ENCODE measurements around the gene ELAVL3.
A peak's percentile ranks its signal among the peaks of the same experiment; 100 is the strongest.

ELAVL3 gene

DNA sequence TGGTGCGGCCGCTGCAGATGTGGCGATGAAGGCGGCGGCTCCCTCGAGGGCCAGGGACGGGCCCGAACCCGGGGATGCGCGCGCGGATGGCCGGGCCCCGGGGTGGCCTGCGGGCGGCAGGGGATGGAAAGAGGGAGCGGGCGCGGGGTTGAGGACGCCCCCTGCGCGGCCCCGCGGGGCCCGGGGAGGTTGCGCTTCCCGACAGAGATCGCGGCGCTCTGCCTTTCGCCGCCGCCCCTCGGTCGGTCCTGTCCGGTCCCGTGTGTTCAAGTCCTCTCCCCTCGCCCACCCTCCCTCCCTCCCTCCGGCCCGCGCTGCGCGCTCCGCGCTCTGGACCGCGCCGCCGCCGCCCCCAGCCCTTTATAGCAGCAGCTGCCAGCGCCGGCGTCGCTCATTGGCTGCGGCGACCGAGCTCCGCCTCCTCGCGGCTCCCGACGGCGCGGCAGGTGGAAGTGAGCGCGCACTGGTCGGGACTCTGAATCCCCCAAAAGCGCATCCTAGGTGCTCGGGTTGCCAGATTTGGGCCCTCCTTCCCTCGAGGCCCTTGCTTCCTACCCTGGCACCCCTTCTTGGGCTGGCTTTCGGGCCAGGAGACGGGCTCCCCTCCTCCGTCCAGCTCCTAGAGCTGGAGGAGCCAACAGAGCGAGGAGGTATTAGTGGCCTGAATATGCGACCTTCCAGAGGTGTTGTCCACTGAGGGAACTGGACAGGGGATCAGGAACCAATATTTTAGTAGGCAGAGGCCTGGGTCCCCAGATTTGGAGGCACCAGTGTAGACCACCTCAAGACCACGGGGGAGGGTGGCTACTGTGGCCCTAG, at the start of gene ELAVL3:
TSS of gene ELAVL3 (minus strand) at position 332 of the 819 bp plus-strand sequence. CDS start 438 bp downstream, outside the sequence.
- peak in 13 of 14 donors; percentile 12 to 77 (median 57) for DNase-seq

- peak; percentile 6 to 96 (median 78) for DNase-seq
Measured at GRCh38 chr19:11530432-11530831, 49.6 kb upstream of the ELAVL3 start.

- DNase-seq, result peak; percentile 75 to 97 (median 90)
Measured at GRCh38 chr19:11528551-11529341, 47.9 kb upstream of the ELAVL3 start, which contains the start of gene ECSIT. ECSIT (minus strand) TSS chr19:11529134; CDS start chr19:11519170, 9,964 bp downstream.

DNA sequence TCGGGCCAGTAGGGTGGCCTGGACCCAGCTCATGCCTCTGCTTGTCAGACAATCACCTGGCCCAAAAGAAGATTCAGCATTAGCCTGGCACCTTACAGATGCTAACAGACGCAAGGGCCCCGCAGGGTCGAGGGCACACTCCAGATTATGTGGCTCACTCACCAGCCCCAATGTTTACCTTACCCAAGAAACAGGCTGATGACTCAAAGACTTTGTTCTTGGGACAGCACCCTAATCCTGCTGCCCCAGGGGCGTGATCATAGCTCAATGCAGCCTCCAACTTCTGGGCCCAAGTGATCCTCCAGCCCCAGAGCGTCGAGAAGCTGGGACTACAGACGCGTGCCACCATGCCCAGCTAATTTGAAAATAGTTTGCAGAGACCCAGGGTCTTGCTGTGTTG, 38.3 kb upstream of the ELAVL3 start:
- DNase-seq, result no peak

DNA sequence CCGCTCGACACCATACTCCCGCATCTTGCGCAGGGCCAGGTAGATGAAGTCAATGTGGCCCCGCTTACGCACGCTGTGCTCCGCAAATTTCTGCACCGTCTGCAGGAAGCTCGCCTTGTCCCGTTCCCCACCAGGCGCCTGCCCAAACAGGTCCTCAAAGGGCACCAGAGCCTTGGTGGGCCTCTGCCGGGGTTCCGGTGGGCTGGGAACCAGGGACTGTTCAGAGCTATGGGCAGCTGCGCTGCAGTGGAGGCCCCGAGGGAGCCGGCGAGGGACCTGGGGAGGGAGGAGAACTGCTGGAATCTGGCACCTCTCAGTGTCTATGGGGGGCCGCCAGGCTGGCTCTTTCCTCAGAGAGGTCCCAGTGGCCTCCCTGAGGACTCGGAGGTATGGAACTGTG, 33.1 kb upstream of the ELAVL3 start:
- no peak for DNase-seq

GRCh38 chr19:11510444-11510843, 29.6 kb upstream of the ELAVL3 start:
- no peak for DNase-seq

DNA sequence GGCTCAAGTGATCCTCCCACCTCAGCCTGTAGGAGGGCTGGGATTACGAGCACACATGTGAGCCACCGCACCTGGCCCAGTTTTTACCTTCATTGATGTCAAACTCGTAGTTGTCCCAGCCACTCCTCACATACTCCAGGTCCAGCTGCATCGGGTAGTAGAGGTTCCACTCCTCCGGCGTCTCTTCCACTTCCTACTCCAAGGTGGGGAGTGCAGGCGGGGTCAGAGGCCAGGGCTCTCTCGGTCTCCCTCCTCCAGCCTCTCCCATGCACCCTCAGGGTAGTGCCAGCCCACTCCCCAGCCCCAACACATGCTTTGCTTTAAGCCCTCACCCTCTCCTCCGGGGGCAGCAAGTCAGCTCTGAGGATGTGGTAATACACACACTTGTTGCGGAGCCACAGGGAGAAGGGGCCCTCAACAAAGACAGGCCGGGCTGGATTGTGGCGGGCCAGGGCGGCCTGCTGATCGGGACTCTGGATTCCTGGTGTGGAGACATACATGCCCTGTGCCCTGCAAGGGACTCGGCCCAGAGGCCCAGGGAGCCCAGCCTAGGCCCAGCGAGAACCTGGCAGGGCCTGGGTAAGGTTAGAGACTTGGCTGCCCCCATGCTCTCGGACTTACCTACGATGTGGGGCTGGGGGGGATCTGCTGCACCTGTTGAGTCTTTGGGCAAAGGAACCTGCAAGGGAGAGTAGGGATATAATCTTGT, 26.7 kb upstream of the ELAVL3 start:
- DNase-seq, result no peak

GRCh38 chr19:11506967-11507366, 26.1 kb upstream of the ELAVL3 start:
- no peak for DNase-seq

GRCh38 chr19:11506101-11506555, 25.3 kb upstream of the ELAVL3 start:
- no peak for DNase-seq

- peak; percentile 71 to 95 (median 88) for DNase-seq
Measured at GRCh38 chr19:11505504-11506100, 24.8 kb upstream of the ELAVL3 start, which contains the start of gene ZNF653. ZNF653 (minus strand) TSS chr19:11505839; CDS start chr19:11505786, 53 bp downstream.

GRCh38 chr19:11505032-11505503, 24.2 kb upstream of the ELAVL3 start:
- peak; percentile 72 to 97 (median 88) for DNase-seq

GRCh38 chr19:11504502-11505031, 23.7 kb upstream of the ELAVL3 start:
- DNase-seq, result no peak

- DNase-seq, result no peak
Measured at GRCh38 chr19:11499890-11500420, 19.1 kb upstream of the ELAVL3 start.

GRCh38 chr19:11499220-11499726, 18.4 kb upstream of the ELAVL3 start:
- no peak for DNase-seq

DNA sequence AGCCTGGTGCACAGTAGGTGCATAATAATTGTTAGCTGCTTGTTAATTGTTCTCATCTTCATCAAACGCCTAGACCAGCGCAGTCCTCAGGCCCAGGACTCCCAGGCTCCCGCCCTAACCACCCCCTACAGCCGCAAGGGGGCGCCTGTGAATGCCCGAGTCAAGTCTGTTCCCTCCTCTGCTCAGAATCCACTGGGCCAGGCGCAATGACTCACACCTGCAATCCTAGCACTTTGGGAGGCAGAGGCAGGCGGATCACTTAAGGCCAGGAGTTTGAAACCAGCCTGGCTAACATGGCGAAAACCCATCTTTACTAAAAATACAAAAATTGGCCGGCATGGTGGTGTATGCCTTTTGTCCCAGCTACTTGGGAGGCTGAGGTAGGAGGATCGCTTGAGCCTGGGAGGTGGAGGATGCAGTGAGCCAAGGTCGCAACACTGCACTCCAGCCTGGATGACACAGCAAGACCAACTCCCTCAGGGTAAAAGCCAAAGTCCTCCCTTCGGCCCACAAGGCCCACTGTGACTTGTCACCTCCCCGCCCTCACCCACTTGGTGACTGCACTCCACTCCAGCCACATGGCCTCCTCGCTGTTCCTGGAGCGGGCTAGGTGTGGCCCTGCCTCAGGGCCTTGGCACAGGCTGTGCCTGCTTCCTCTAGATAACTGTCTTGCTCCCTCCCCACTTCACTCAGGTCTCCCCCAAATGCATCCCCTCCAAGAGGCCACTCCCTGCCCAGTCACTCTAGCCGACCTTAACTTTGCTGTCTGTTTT, 15.7 kb upstream of the ELAVL3 start:
- DNase-seq, result peak in 6 of 14 donors; percentile 13 to 40 (median 26)

DNA sequence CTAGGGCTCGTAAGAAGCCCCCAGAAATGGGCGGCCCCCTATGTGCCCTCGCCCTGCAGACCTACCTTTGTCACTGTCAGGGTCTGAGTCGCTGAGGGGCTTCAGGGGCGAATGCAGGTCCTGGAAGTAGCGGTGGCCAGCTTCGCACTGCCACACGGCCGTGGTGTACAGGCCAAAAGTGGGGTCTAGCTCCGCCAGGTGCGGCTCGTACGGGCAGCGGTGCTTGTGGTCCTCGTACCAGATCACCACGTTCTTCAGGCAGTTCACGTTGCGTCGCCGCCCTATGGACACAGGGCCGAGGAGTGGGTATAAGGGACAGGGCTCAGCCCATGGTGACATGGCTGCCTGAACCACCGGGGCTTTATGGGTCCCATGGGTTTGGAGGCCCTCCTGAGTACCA, 15.0 kb upstream of the ELAVL3 start:
- no peak for DNase-seq

DNA sequence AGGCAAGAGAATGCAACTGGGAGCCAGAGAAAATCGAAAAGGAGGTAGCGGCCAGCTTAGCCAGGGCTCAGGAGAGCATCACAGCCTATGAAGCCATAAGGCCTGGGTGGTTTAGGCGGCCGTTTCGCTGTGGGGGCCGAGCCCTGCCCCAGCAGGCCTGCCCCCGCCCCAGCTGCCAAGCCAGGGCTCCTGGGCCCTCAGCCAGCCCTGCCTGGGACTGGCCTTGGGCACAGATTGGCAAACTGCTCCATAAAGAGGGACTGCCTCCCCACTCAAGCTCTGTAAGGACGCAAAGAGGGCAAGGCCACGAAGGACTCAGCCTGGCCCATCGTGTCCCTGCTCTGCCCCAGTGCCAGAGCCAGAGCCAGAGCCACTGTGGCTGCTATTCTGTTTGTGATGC, 14.6 kb upstream of the ELAVL3 start:
- peak in 5 of 14 donors; percentile 7 to 96 (median 13) for DNase-seq

DNA sequence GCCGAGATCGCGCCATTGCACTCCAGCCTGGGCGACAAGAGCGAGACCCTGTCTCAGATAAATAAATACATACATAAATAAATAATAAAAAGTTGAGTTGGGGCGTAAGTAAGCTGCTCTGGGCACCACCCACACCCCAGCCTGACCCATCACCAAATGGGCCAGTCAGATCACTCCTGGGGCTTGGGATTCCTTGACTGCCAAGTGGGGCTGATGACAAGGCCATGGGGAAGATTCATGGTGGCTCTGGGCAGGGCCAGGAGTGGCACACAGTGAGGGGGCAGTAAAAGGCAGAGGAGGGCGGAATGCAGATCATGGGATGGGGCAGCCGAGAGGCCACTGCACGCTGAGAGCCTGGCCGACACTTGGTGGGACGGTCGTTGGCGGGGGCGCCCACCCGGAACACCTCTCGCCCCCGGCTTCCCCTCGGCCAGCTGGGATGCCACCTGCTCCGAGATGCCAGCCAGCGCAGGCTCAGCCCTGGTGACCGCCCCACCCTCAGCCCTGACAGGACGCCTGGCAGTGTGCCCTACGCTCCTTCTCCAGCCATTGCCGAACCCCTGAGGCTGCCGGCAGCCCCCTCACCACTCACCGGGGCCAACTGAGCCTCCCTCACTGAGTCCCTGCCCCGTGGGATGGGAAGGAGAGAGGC, 13.9 kb upstream of the ELAVL3 start:
- DNase-seq, result peak in 2 of 14 donors; percentile 20 to 88

GRCh38 chr19:11489378-11489777, 8.5 kb upstream of the ELAVL3 start:
- no peak for DNase-seq
